SU-DHL-6 (cell line): Measurements from ENCODE around the gene OTUD7B.

Experiments
- H2AFZ ChIP-seq: fragments of 200-600 bp; sonication (generic); 2 replicates; pipeline ENCODE4 v1.6.1; 2014; ENCODE audit warnings: low read depth, mild to moderate bottlenecking, moderate library complexity, mixed read lengths, antibody characterized with exemption, low read length; ENCODE audit not compliant: severe bottlenecking
- H3F3A ChIP-seq: fragments of 200-600 bp; shearing (Covaris generic); 2 replicates; pipeline ENCODE4 v1.6.0; 2016; ENCODE audit warnings: antibody characterized with exemption, mild to moderate bottlenecking; ENCODE audit not compliant: insufficient read depth
- H3K27ac ChIP-seq: fragments of 200-600 bp; sonication (generic); 2 replicates; pipeline ENCODE4 v1.5.1; 2016; ENCODE audit warnings: low read depth, mild to moderate bottlenecking, low read length, moderate library complexity, mixed read lengths
- H3K27me3 ChIP-seq: fragments of 200-600 bp; sonication (generic), shearing (Covaris generic); 2 replicates; pipeline ENCODE4 v1.6.0; 2014; ENCODE audit warnings: mild to moderate bottlenecking, low read length
- H3K36me3 ChIP-seq: fragments of 200-600 bp; sonication (generic); 2 replicates; pipeline ENCODE4 v1.6.1; 2014; ENCODE audit warnings: mild to moderate bottlenecking, low read length, mixed read lengths
- H3K4me2 ChIP-seq: fragments of 300-600, 200-600 bp; shearing (Covaris generic), sonication (generic); 2 replicates; pipeline ENCODE4 v1.6.0; 2014; ENCODE audit warnings: low read length, low read depth, mild to moderate bottlenecking; ENCODE audit not compliant: poor library complexity, severe bottlenecking
- H3K4me3 ChIP-seq: fragments of 200-600 bp; sonication (generic); 2 replicates; pipeline ENCODE4 v1.5.1; 2014; ENCODE audit warnings: antibody characterized with exemption, low read length, mild to moderate bottlenecking, mixed read lengths; ENCODE audit not compliant: insufficient read depth, poor library complexity, severe bottlenecking
- H3K79me2 ChIP-seq: fragments of 200-600 bp; sonication (generic); 2 replicates; pipeline ENCODE4 v1.6.1; 2014; ENCODE audit warnings: mild to moderate bottlenecking, low read length, moderate library complexity; ENCODE audit not compliant: insufficient read depth
- H3K9ac ChIP-seq: fragments of 200-600 bp; sonication (generic); 2 replicates; pipeline ENCODE4 v1.7.0; 2014; ENCODE audit warnings: mild to moderate bottlenecking, low read length
- H3K9me2 ChIP-seq: fragments of 200-600 bp; sonication (generic); replicated peaks from 2 replicates; pipeline ENCODE4 v1.6.1; 2014; ENCODE audit warnings: low read length; ENCODE audit not compliant: insufficient read depth
- H3K9me3 ChIP-seq: fragments of 200-600 bp; sonication (generic); 2 replicates; pipeline ENCODE4 v1.6.1; 2014; ENCODE audit warnings: low read length, mixed read lengths; ENCODE audit not compliant: insufficient read depth
- H4K20me1 ChIP-seq: fragments of 200-600 bp; sonication (generic); 2 replicates; pipeline ENCODE4 v1.6.1; 2014; ENCODE audit warnings: low read depth, mild to moderate bottlenecking, antibody characterized with exemption, low read length, moderate library complexity, mixed read lengths
- CTCF ChIP-seq: fragments of 200-600 bp; sonication (generic); IDR thresholded peaks from one replicate; pipeline ENCODE4 v1.5.1; 2017; ENCODE audit warnings: antibody characterized with exemption, mild to moderate bottlenecking, low read length, moderate library complexity; ENCODE audit not compliant: insufficient read depth, poor library complexity, severe bottlenecking
- EZH2phosphoT487 ChIP-seq: fragments of 200-600 bp; sonication (generic), shearing (Covaris generic); conservative IDR thresholded peaks from 2 replicates; pipeline ENCODE4 v1.6.1; 2018; ENCODE audit warnings: mild to moderate bottlenecking, antibody characterized with exemption, low read length, moderate library complexity, mixed read lengths

The OTUD7B gene

GRCh38 chr1:149949911-149950310, 60.6 kb downstream of the OTUD7B start:
- no peaks in the 10 kb centered on the region for H3F3A ChIP-seq
- no peak overlapping the region for H3K4me2 ChIP-seq
- no peak overlapping the region for H2AFZ ChIP-seq
- H3K36me3 ChIP-seq, result no peaks in the 10 kb centered on the region
- H3K9me2 ChIP-seq, result no peaks in the 10 kb centered on the region
- no peaks in the 10 kb centered on the region for H3K79me2 ChIP-seq
- H4K20me1 ChIP-seq, result no peaks in the 10 kb centered on the region
- TF ChIP-seq EZH2phosphoT487 (no peak), CTCF (no peak)
- H3K9me3 ChIP-seq, result no peaks in the 10 kb centered on the region
- no peaks in the 10 kb centered on the region for H3K27me3 ChIP-seq
- H3K9ac ChIP-seq, result no peak overlapping the region
- H3K4me3 ChIP-seq, result no peak overlapping the region
- no peak overlapping the region for H3K27ac ChIP-seq

- H3K4me2 ChIP-seq, result no peak overlapping the region
- H3K9me3 ChIP-seq, result no peaks in the 10 kb centered on the region
- no peaks in the 10 kb centered on the region for H4K20me1 ChIP-seq
- no peak overlapping the region for H3K27ac ChIP-seq
- H3K27me3 ChIP-seq, result no peaks in the 10 kb centered on the region
- no peaks in the 10 kb centered on the region for H3K36me3 ChIP-seq
- no peaks in the 10 kb centered on the region for H3K9me2 ChIP-seq
- no peak overlapping the region for H3K4me3 ChIP-seq
- no peaks in the 10 kb centered on the region for H3K79me2 ChIP-seq
- no peak overlapping the region for H2AFZ ChIP-seq
- no peaks in the 10 kb centered on the region for H3F3A ChIP-seq
- no peak for TF ChIP-seq CTCF
- TF ChIP-seq EZH2phosphoT487, result no peak
- no peak overlapping the region for H3K9ac ChIP-seq
These were observed 65.3 kb downstream of the OTUD7B start for GRCh38 chr1:149945206-149945605.

- TF ChIP-seq CTCF, result no peak
- TF ChIP-seq EZH2phosphoT487, result no peak
- Histone ChIP-seq H3K9me2 (no peaks in the 10 kb centered on the region), H3K36me3 (no peaks in the 10 kb centered on the region), H3K4me3 (no peak overlapping the region), H3K9me3 (no peaks in the 10 kb centered on the region), H3K27me3 (no peaks in the 10 kb centered on the region), H3K27ac (no peak overlapping the region), H4K20me1 (no peaks in the 10 kb centered on the region), H3F3A (no peaks in the 10 kb centered on the region), H2AFZ (no peak overlapping the region), H3K79me2 (no peaks in the 10 kb centered on the region), H3K9ac (no peak overlapping the region), H3K4me2 (no peak overlapping the region)
These were observed 67.6 kb downstream of the OTUD7B start for GRCh38 chr1:149942885-149943284.
